Adrenal gland (tissue), 5 donors: ENCODE measurements around the gene FCRL1.

ENCODE experiments used
- POLR2A ChIP-seq, 2 donors: fragments of 450-650 bp; IDR thresholded peaks; one replicate each; pipeline ENCODE4 v1.6.1; 2017; ENCODE audit warnings: antibody characterized with exemption in 2 of 2, mild to moderate bottlenecking in 2 of 2, moderate library complexity in 1 of 2
- TF ChIP-seq, protein P1 (sequence below), 6 experiments: fragments of 450-650 bp in 4 of 6; fragments of 200-600 bp in 2 of 6; sonication (generic) in 1 of 6; IDR thresholded peaks; 1 replicate in 5 of 6; 2 replicates in 1 of 6; pipeline versions ENCODE4 v1.5.1 to v1.8.0; 2016 to 2021; ENCODE audit warnings: antibody characterized with exemption in 6 of 6, mild to moderate bottlenecking in 2 of 6, moderate library complexity in 1 of 6
- donor health status: DM: no; HTN: no; CAD: no.

GRCh38 chr1:157862114-157863070 lies 42.5 kb upstream of the FCRL1 start:
- TF ChIP-seq POLR2A (IDR thresholded peaks at IDR 0.05) = no peak
- TF ChIP-seq, protein P1, sequence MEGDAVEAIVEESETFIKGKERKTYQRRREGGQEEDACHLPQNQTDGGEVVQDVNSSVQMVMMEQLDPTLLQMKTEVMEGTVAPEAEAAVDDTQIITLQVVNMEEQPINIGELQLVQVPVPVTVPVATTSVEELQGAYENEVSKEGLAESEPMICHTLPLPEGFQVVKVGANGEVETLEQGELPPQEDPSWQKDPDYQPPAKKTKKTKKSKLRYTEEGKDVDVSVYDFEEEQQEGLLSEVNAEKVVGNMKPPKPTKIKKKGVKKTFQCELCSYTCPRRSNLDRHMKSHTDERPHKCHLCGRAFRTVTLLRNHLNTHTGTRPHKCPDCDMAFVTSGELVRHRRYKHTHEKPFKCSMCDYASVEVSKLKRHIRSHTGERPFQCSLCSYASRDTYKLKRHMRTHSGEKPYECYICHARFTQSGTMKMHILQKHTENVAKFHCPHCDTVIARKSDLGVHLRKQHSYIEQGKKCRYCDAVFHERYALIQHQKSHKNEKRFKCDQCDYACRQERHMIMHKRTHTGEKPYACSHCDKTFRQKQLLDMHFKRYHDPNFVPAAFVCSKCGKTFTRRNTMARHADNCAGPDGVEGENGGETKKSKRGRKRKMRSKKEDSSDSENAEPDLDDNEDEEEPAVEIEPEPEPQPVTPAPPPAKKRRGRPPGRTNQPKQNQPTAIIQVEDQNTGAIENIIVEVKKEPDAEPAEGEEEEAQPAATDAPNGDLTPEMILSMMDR (IDR thresholded peaks at IDR 0.05) = no peak
